OCI-LY1 (cell line): ENCODE measurements around the gene ERBB3.

ENCODE experiments used
- H2AFZ ChIP-seq: fragments of 200-600 bp; sonication (generic), shearing (Covaris generic); 2 replicates; pipeline ENCODE4 v1.6.0; 2014; ENCODE audit warnings: antibody characterized with exemption, mild to moderate bottlenecking, low read length
- H3F3A ChIP-seq: fragments of 200-600 bp; sonication (generic), shearing (Covaris generic); 2 replicates; pipeline ENCODE4 v1.6.0; 2014; ENCODE audit warnings: mild to moderate bottlenecking, antibody characterized with exemption, low read length, moderate library complexity; ENCODE audit not compliant: insufficient read depth
- H3K27ac ChIP-seq: fragments of 200-600 bp; sonication (generic); 2 replicates; pipeline ENCODE4 v1.5.1; 2014; ENCODE audit warnings: low read length, mixed run types, mild to moderate bottlenecking, low read depth; ENCODE audit not compliant: poor library complexity, severe bottlenecking
- H3K27me3 ChIP-seq: fragments of 200-600 bp; sonication (generic); 2 replicates; pipeline ENCODE4 v1.6.0; 2014; ENCODE audit warnings: antibody characterized with exemption, mild to moderate bottlenecking, low read length, moderate library complexity; ENCODE audit not compliant: insufficient read depth
- H3K36me3 ChIP-seq: fragments of 200-600 bp; sonication (generic); 2 replicates; pipeline ENCODE4 v1.6.1; 2014; ENCODE audit warnings: mild to moderate bottlenecking, antibody characterized with exemption, low read length, moderate library complexity, mixed read lengths; ENCODE audit not compliant: insufficient read depth
- H3K4me1 ChIP-seq: fragments of 200-600 bp; sonication (generic); 2 replicates; pipeline ENCODE4 v1.5.1; 2014; ENCODE audit warnings: mild to moderate bottlenecking, low read length, moderate library complexity; ENCODE audit not compliant: insufficient read depth, severe bottlenecking
- H3K4me2 ChIP-seq: fragments of 200-600 bp; sonication (generic), shearing (Covaris generic); 2 replicates; pipeline ENCODE4 v1.6.1; 2014; ENCODE audit warnings: low read length
- H3K4me3 ChIP-seq: fragments of 200-600 bp; sonication (generic); 2 replicates; pipeline ENCODE4 v1.5.1; 2014; ENCODE audit warnings: low read length, low read depth, mild to moderate bottlenecking, mixed read lengths; ENCODE audit not compliant: poor library complexity, severe bottlenecking
- H3K79me2 ChIP-seq: fragments of 200-600 bp; shearing (Covaris generic); 2 replicates; pipeline ENCODE4 v1.6.1; 2016; ENCODE audit warnings: mixed run types, low read length, mixed read lengths; ENCODE audit not compliant: insufficient read depth
- H3K9ac ChIP-seq: fragments of 200-600 bp; sonication (generic), shearing (Covaris generic); 2 replicates; pipeline ENCODE4 v1.6.1; 2014; ENCODE audit warnings: mild to moderate bottlenecking, low read length, mixed read lengths
- H3K9me2 ChIP-seq: fragments of 200-600 bp; sonication (generic), shearing (Covaris generic); 2 replicates; pipeline ENCODE4 v1.6.1; 2014; ENCODE audit warnings: low read depth, mild to moderate bottlenecking, low read length, mixed read lengths
- H3K9me3 ChIP-seq: fragments of 200-600 bp; shearing (Covaris generic); 2 replicates; pipeline ENCODE4 v1.6.1; 2014; ENCODE audit warnings: low read length, mixed read lengths
- H4K20me1 ChIP-seq: fragments of 200-600 bp; sonication (generic), shearing (Covaris generic); 2 replicates; pipeline ENCODE4 v1.6.0; 2016; ENCODE audit warnings: mild to moderate bottlenecking, low read length; ENCODE audit not compliant: insufficient read depth
- CTCF ChIP-seq: fragments of 200-600 bp; sonication (generic), shearing (Covaris generic); IDR thresholded peaks from 2 replicates; pipeline ENCODE4 v1.5.1; 2017; ENCODE audit warnings: mild to moderate bottlenecking, antibody characterized with exemption, low read length, moderate library complexity, mixed read lengths
- EZH2 ChIP-seq: fragments of 200-600 bp; sonication (generic), shearing (Covaris generic); IDR thresholded peaks from 2 replicates; pipeline ENCODE4 v1.8.0; 2017; ENCODE audit warnings: borderline replicate concordance, mixed run types, mild to moderate bottlenecking, antibody characterized with exemption, low read length, moderate library complexity, mixed read lengths

Gene ERBB3

GRCh38 chr12:56061982-56062381, 18.0 kb upstream of the ERBB3 start:
- H3F3A ChIP-seq, result no peaks in the 10 kb centered on the region
- H2AFZ ChIP-seq, result no peak overlapping the region

GRCh38 chr12:56062996-56063395, 17.0 kb upstream of the ERBB3 start:
- TF ChIP-seq EZH2, result no peak
- TF ChIP-seq CTCF, result no peak
- peaks cover 6% of the 10 kb centered on the region; the same call in 1 of the 2 replicates for H3K27me3 ChIP-seq
- no peak overlapping the region for H2AFZ ChIP-seq
- H3K4me3 ChIP-seq, result no peak overlapping the region
- H3K9ac ChIP-seq, result no peak overlapping the region
- no peaks in the 10 kb centered on the region for H3K36me3 ChIP-seq
- no peaks in the 10 kb centered on the region for H4K20me1 ChIP-seq
- no peaks in the 10 kb centered on the region for H3K4me1 ChIP-seq
- no peak overlapping the region for H3K27ac ChIP-seq
- no peaks in the 10 kb centered on the region for H3K79me2 ChIP-seq
- H3K4me2 ChIP-seq, result no peak overlapping the region
- H3K9me3 ChIP-seq, result peaks cover 5% of the 10 kb centered on the region; the same call in 1 of the 2 replicates
- no peaks in the 10 kb centered on the region for H3K9me2 ChIP-seq
- H3F3A ChIP-seq, result no peaks in the 10 kb centered on the region

More at GRCh38 chr12:56061982-56062381, 18.0 kb upstream of the ERBB3 start:
- Histone ChIP-seq H4K20me1 (no peaks in the 10 kb centered on the region), H3K27ac (no peak overlapping the region), H3K36me3 (no peaks in the 10 kb centered on the region), H3K9ac (no peak overlapping the region), H3K27me3 (peaks cover 6% of the 10 kb centered on the region; the same call in 1 of the 2 replicates), H3K9me3 (peaks cover 5% of the 10 kb centered on the region; the same call in 1 of the 2 replicates), H3K79me2 (no peaks in the 10 kb centered on the region), H3K9me2 (no peaks in the 10 kb centered on the region), H3K4me3 (no peak overlapping the region), H3K4me1 (no peaks in the 10 kb centered on the region), H3K4me2 (no peak overlapping the region)
- TF ChIP-seq CTCF, result no peak
- no peak for TF ChIP-seq EZH2

- no peaks in the 10 kb centered on the region for H3K36me3 ChIP-seq
- no peak overlapping the region for H3K9ac ChIP-seq
- no peak overlapping the region for H2AFZ ChIP-seq
- H3K4me1 ChIP-seq, result no peaks in the 10 kb centered on the region
- no peaks in the 10 kb centered on the region for H3K9me2 ChIP-seq
- no peak overlapping the region for H3K4me2 ChIP-seq
- H3F3A ChIP-seq, result no peaks in the 10 kb centered on the region
- no peaks in the 10 kb centered on the region for H3K27me3 ChIP-seq
- TF ChIP-seq CTCF (no peak), EZH2 (no peak)
- H3K9me3 ChIP-seq, result no peaks in the 10 kb centered on the region
- H4K20me1 ChIP-seq, result no peaks in the 10 kb centered on the region
- no peaks in the 10 kb centered on the region for H3K79me2 ChIP-seq
- no peak overlapping the region for H3K4me3 ChIP-seq
- H3K27ac ChIP-seq, result no peak overlapping the region
Observed at GRCh38 chr12:56071648-56072047, 8.3 kb upstream of the ERBB3 start.
